Ovary (tissue), 9 donors: Measurements from ENCODE around the gene STARD5. TPM values are rescaled to one million over a fixed set of nuclear protein-coding genes. Genes with fewer than 3 reads are reported as not detected.

Experiments
- DNase-seq, 5 donors: peaks; one replicate each; pipeline ENCODE4 v3.0.0-alpha.2; 2019 to 2020
- H3K27ac ChIP-seq, 2 donors: fragments of 200-600 bp; one replicate each; pipeline versions ENCODE4 v1.5.1 to v1.8.0; 2019 to 2022
- H3K27me3 ChIP-seq: fragments of 200-600 bp; one replicate; pipeline ENCODE4 v1.8.0; 2022
- H3K36me3 ChIP-seq: fragments of 200-600 bp; sonication (generic); one replicate; pipeline ENCODE4 v1.5.1; 2019
- H3K4me1 ChIP-seq: one replicate; pipeline ENCODE4 v1.8.1; 2013; ENCODE audit warnings: mild to moderate bottlenecking, moderate library complexity; ENCODE audit not compliant: insufficient read depth
- H3K4me3 ChIP-seq: fragments of 200-600 bp; sonication (generic); one replicate; pipeline ENCODE4 v1.5.1; 2017
- H3K9me3 ChIP-seq, 2 donors: fragments of 200-600 bp in 1 of 2; sonication (generic) in 1 of 2; one replicate each; pipeline versions ENCODE4 v1.5.1 to v1.8.1; 2013 to 2019; ENCODE audit warnings: mild to moderate bottlenecking in 1 of 2, moderate library complexity in 1 of 2
- CTCF ChIP-seq, 3 donors: fragments of 450-650 bp in 2 of 3; fragments of 200-600 bp in 1 of 3; IDR thresholded peaks; one replicate each; pipeline versions ENCODE4 v1.5.1 to v1.8.0; 2016 to 2022; ENCODE audit warnings: antibody characterized with exemption in 3 of 3, mild to moderate bottlenecking in 1 of 3
- EP300 ChIP-seq: sonication (generic); formaldehyde crosslinking; IDR thresholded peaks from one replicate; pipeline ENCODE4 v1.6.1; 2017; ENCODE audit warnings: antibody characterized with exemption
- POLR2A ChIP-seq: fragments of 450-650 bp; IDR thresholded peaks from one replicate; pipeline ENCODE4 v1.6.1; 2017; ENCODE audit warnings: antibody characterized with exemption, mild to moderate bottlenecking, moderate library complexity
- WGBS, 3 donors: extraction: QIAGEN DNeasy Blood & Tissue Kit in 1 of 3; methylation state at CpG; one replicate each; pipeline versions ENCODE4 v1.1.5 to v1.1.7; 2013 to 2017; 5-methylcytosine and 5-hydroxymethylcytosine counted together
- intact Hi-C, 4 donors: fragments of 100-400 bp; cut with DNase I; formaldehyde crosslinking; loops; one replicate each; pipeline versions ENCODE4 v1.11.0 to v1.15.1; 2022 to 2023
- polyA plus RNA-seq, 2 donors: library from polyadenylated mRNA; stranded (reverse); fragments of 200-250 nt in 1 of 2; fragments of 350-450 nt in 1 of 2; fragmentation: Illumina TruSeq in 1 of 2; extraction: RNeasy Lipid Tissue Mini Kit (QIAGEN cat#74804) in 1 of 2; gene quantifications; one replicate each; pipeline ENCODE4 v1.2.3, GENCODE V29; 2013 to 2014
- total RNA-seq, 7 donors: library from RNA; depleted of rRNA in 2 of 7; stranded (reverse); fragments of >200 nt in 2 of 7; fragmentation: NEBNext Ultra II Directional in 3 of 7; extraction: Animal tissue kit (Norgen Biotek cat#: 25700) in 3 of 7; gene quantifications; one replicate each; pipeline versions ENCODE4 v1.1.0 to v1.2.4, GENCODE V29; 2016 to 2023
- donor health status: DM: no; HTN: no; CAD: no; lungs with moderate emphysema.
- donor health status: DM: no; HTN: no; CAD: no.
- donor health status: Bipolar disorder and iron deficiency.
- donor health status: DM: yes; HTN: yes; CAD: no.
- donor health status: DM: no; HTN: no; CAD: no.
- donor health status: DM: yes; HTN: yes; CAD: no.

STARD5 gene
- total and polyA plus RNA-seq, 9 donors = 3.8 to 9.4 (median 6.3) TPM

GRCh38 chr15:81327516-81327915 is 3.6 kb upstream of the STARD5 start:
- TF ChIP-seq CTCF (IDR thresholded peaks at IDR 0.05) = no peak
- no peak for TF ChIP-seq POLR2A
- TF ChIP-seq EP300 = no peak
- 31 to 51% (median 49%) methylated on average over 3 of the region's 3 CpGs for whole genome bisulfite sequencing, 3 donors
- Histone ChIP-seq H3K36me3 (no peaks in the 10 kb centered on the region), H3K4me1 (peaks cover 21% of the 10 kb centered on the region), H3K9me3 (no peaks in the 10 kb centered on the region), H3K27ac (no peak overlapping the region), H3K27me3 (no peaks in the 10 kb centered on the region), H3K4me3 (no peak overlapping the region)
- DNase-seq = no peak
- intact Hi-C loops = no loop called here

GRCh38 chr15:81326466-81327212 is 2.7 kb upstream of the STARD5 start:
- Histone ChIP-seq H3K27me3 (no peaks in the 10 kb centered on the region), H3K36me3 (no peaks in the 10 kb centered on the region), H3K27ac (no peak overlapping the region), H3K9me3 (no peaks in the 10 kb centered on the region), H3K4me1 (peaks cover 18% of the 10 kb centered on the region), H3K4me3 (no peak overlapping the region)
- intact Hi-C loops = no loop called here
- DNase-seq = no peak
- WGBS, 3 donors = 69 to 81% (median 78%) methylated on average over 7 of the region's 7 CpGs
- TF ChIP-seq CTCF (IDR thresholded peaks at IDR 0.05) (no peak), EP300 (no peak), POLR2A (no peak)

GRCh38 chr15:81323559-81323943 is 390 bp downstream of the STARD5 start:
- WGBS, 3 donors = 3 to 7% (median 4%) methylated on average over 4 of the region's 4 CpGs
- intact Hi-C loops = no loop called here
- peak overlapping the region; percentile 80 for H3K4me3 ChIP-seq
- H3K27ac ChIP-seq = peak overlapping the region in 1 of 2 donors; percentile 39
- no peaks in the 10 kb centered on the region for H3K27me3 ChIP-seq
- H3K9me3 ChIP-seq = no peaks in the 10 kb centered on the region
- peaks cover 8% of the 10 kb centered on the region for H3K4me1 ChIP-seq
- DNase-seq = no peak
- TF ChIP-seq EP300 = no peak
- TF ChIP-seq CTCF (IDR thresholded peaks at IDR 0.05) = no peak
- no peak for TF ChIP-seq POLR2A
- no peaks in the 10 kb centered on the region for H3K36me3 ChIP-seq

- Histone ChIP-seq H3K4me3 (peak overlapping the region; percentile 80), H3K27ac (no peak overlapping the region), H3K4me1 (peaks cover 8% of the 10 kb centered on the region), H3K9me3 (no peaks in the 10 kb centered on the region), H3K36me3 (no peaks in the 10 kb centered on the region), H3K27me3 (no peaks in the 10 kb centered on the region)
- TF ChIP-seq CTCF (IDR thresholded peaks at IDR 0.05) = no peak
- no peak for TF ChIP-seq POLR2A
- TF ChIP-seq EP300 = no peak
- 52 to 57% (median 52%) methylated on average over 6 of the region's 6 CpGs for WGBS, 3 donors
- no peak for DNase-seq
- intact Hi-C loops = no loop called here
Observed at GRCh38 chr15:81322676-81323253, 1.2 kb downstream of the STARD5 start.
